Activated gamma-delta T cell (primary cell): ENCODE measurements around the gene KDR.

ENCODE experiments used
- DNase-seq: peaks from one replicate; lab custom pipeline; 2025; lab: John Stamatoyannopoulos, UW

The KDR gene

DNA sequence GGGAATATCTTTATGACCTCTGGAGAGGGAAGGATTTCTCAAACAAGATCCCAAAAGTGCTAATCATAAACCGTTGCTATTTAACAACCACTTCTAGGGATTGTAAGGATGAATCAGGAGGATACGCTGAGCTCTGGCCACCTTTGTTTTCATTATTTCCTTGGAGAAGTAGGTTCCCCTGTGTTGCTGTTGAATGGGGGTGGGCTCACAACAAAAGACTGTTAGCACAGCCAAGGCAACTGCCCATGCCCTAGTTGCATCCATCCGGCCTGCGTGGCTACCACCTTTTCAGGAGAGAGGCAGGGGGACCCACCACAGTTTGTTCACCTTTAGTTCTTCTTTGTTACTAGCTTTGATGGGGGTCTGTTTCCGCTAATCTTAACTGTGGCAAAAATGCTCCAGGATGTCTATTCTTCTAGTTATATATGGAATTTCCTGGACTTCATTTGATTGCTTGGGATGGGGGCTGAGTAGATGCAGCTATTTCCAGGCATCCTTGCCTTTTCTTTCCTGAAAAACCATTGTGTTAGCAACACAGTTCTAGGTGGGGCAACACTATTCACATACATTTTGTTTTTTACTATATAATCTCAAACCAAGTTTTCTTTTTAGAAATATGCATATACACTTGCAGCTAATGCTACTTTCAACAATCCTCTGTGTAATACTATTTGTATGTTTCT, 95.4 kb downstream of the KDR start:
- DNase-seq: no peak

DNA sequence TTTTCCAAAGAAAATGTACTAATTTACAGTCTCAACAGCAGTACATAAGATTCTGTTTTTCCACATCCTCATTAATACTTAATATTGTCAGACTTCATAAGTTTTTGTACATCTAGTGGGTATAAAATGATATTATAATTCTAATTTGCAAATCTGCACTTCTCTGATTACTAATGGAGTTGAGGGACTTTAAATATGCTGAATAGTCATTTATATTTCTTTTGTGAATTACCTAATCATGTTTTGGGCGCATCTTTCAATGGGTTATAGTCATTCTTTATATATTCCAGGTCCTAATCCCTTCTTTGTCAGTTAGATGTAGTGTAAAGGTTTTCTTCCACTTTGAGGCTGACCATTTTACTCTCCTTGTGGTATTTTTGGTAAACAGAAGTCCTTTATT, 96.1 kb downstream of the KDR start:
- no peak for DNase-seq
